ENCODE data around the gene OLFML2B.
A peak's percentile ranks its signal among the peaks of the same experiment; 100 is the strongest.

The OLFML2B gene

DNA sequence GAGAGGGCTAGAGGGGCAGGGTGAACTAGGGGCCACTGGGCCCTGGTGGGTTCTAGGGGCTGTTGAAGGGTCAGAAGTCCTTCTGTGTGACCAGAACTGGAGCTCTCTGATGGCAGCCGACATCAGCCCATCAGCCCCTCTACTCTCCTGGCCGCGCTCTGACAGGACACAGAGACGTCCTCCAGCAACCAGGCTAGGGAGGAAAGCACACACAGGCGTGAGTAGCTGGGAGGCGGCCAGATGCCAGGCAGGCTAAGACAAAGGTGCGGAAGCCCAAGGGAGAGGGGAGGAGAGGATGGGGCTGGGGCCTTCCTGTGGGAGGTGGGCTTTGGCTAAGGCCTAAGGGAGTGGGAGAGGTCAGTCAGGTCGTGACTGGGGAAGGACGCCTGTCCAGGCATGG, 50.8 kb downstream of the OLFML2B start:
- no peak for DNase-seq

- DNase-seq: no peak
These were observed 53.0 kb downstream of the OLFML2B start for GRCh38 chr1:161970633-161971032.

DNA sequence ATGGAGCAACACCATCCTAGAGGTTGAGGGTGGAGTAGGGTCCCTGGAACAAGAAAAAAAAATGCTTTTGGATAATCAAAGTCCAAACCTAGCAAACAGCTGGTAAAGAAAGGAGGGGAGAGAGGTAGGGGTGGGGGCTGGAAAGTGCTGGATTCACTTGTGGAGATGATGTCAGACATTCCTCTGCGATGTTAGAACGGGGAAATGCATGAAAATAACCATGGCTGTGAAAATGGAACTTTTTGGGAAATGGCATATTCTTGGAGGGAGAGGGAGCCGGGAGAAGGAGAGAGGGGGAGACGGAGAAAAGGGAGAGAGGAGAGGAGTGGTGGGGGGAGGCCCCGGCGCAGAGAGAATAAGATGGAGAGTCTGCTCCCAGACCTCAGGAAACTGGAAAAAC, 53.6 kb downstream of the OLFML2B start:
- DNase-seq: no peak

DNA sequence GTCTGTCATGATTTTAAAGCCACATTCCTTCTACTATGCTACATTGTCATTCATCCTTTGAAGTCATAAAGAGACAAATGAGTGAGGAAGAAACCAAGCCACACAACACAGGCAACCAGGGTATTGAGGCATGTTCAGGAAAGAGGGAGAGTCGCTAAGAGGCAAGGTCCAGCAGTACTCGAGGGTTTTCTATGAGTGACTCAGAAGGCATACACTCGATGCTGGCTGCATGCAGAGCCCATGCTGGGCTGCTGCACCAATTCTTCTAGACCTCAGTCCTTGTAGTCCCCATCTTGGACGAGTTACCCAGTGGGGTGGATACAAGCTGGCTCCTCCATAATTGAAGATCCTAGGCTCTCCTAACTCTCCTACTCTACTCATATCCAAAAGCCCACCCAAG, 57.6 kb downstream of the OLFML2B start:
- no peak for DNase-seq

GRCh38 chr1:161962091-161962887, 61.4 kb downstream of the OLFML2B start:
- peak; percentile 87 for DNase-seq

GRCh38 chr1:161958425-161958824, 65.2 kb downstream of the OLFML2B start:
- DNase-seq: no peak

GRCh38 chr1:161956930-161957329, 66.7 kb downstream of the OLFML2B start:
- DNase-seq: no peak

GRCh38 chr1:161956097-161956496, 67.6 kb downstream of the OLFML2B start:
- DNase-seq: no peak

DNA sequence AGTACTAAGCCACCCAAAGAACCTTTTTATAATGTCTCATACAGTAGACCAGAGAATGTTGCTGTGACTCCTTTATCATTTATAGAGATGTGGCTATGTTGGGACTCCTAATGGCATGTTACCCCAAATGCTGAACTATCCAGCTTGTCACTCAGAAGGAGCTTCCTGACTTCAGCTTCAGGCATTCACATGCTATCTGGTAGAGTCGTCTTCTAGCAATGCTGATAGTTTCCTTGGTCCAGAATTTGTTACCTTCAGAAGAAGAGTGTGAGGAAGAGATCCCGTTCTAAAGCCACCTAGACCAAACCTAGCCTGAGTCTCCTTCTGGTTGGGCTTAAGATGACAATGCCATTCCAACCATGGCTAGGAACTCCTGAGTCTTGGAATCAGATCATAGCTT, 68.1 kb downstream of the OLFML2B start:
- no peak for DNase-seq

- no peak for DNase-seq
These were observed 69.2 kb downstream of the OLFML2B start for GRCh38 chr1:161954466-161954865.

GRCh38 chr1:161954050-161954449, 69.6 kb downstream of the OLFML2B start:
- peak; percentile 36 for DNase-seq

- no peak for DNase-seq
These were observed 70.3 kb downstream of the OLFML2B start for GRCh38 chr1:161953256-161953920.

DNA sequence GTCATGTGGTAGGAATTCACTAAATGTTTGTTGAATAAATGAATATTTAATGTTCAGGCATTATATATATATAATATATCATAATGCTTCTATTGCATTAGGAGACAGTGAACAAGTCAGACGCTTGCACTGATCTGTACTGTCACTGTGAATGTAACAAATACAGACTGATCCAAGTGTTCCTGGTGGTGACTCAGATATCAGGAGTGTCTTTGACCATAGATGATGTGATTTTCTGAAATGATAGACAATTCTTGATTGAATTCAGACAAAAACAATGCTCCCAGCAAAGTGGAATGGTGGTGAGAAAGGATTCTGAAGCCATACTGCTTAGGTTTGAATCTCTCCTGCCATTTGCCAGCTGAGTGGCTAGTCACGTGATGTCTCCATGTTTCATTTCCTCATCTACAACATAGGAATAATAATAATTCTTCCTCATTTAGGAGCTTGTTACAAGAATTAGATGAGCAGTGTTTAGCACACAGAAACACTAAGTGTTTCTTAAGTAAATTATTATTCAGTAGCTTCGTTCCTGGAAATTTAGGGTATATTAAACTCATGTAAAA, 71.0 kb downstream of the OLFML2B start:
- DNase-seq: peak; percentile 26

- DNase-seq: no peak
These were observed 72.0 kb downstream of the OLFML2B start for GRCh38 chr1:161951646-161952045.

- DNase-seq: no peak
These were observed 73.3 kb downstream of the OLFML2B start for GRCh38 chr1:161950377-161950776.

DNA sequence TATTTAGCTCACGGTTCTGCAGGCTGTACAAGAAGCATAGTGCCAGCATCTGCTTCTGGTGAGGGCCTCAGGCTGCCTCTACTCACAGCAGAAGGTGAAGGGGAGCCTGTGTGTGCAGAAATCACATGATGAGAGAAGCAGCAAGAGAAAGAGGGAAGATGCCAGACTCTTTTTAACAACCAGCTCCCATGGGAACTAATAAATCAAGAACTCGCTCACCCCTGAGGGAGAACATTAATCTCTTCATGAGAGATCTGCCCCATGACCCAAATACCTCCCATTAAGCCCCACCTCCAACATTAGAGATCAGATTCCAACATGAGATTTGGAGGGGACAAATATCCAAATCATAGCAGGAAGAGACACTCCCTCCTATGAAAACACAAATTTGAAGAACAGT, 74.1 kb downstream of the OLFML2B start:
- no peak for DNase-seq

DNA sequence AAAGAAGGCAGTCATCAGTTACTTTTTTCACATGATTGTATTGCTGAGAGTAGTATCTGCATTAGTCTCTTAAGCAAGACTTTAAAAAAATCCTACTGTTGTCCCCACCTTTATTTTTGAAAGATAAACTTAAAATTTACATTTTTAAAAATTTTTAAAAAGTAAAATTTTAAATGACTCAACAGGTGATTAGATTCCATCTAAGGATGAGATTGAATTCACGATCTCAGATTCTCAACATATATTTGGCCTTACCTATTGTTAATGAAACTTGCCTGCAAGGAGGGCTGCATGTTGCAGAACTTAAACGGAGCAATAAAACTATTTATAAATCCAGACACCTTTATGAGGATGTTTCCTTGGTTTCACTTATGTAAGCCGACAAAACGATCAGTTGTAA, 75.2 kb downstream of the OLFML2B start:
- no peak for DNase-seq

DNA sequence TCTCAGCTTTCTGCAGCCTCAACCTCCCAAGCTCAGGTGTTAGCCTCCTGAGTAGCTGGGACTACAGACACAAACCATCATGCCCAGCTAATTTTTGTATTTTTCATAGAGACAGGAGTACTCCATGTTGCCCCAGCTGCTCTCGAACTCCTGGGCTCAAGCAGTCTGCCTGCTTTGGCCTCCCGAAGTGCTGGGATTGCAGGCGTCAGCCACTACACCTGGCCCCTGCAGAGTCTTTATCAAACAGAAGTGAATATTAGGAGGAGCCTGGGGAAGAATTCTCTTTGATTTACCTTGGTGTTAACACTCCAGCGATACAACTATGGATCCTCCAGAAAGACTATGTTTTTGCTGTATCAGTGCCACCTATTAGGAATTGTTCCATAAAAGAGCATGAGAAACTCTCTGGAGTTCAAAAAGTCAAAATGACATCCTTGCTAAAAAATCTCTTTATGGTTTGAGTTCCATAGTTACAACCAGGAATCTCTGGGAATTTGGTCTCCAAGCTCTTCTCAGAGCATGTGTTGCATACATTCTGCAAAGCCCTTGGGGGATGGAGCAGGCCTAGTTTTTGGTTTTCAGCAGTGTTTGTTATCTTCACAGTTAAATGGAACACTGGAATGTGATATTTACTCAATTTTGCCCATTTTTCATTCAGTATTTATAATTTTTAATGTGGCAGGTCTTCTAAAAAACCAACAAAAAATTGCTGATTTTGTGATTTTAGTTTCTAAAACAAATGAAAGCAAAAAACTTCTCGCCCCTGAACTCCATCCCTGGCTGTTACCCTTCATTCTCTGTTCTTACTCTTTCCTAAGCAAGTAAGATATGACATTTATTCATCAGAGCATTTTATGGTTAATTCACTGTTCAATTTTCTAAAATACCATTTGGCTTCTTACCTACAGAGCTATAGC, 77.3 kb downstream of the OLFML2B start:
- DNase-seq: no peak

- DNase-seq: no peak
These were observed 78.2 kb downstream of the OLFML2B start for GRCh38 chr1:161945306-161946060.

GRCh38 chr1:161944381-161944780, 79.3 kb downstream of the OLFML2B start:
- no peak for DNase-seq

DNA sequence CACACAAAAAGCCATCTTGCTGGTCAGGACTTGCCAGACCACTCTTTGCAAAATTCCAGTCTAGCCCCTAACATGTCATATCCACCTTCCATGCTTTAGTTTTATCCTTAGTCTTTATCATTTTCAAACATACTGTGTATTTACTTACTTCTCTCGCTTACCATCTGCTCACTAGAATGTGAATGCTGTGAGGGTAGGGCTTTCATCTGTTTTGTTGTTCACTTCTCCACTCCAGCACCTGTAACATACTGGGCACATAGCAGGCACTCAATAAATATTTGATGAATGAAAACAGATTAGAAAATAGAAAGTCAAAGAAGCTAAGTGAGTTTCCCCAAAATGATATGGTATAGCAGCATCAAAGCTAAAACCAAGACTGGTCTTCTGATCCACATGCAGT, 79.9 kb downstream of the OLFML2B start:
- no peak for DNase-seq

- no peak for DNase-seq
These were observed 81.8 kb downstream of the OLFML2B start for GRCh38 chr1:161941726-161942436.

All from suppressor macrophage treated with lipopolysaccharide for 4 hours (primary cell).